ENCODE measurements around the gene B3GAT1.

B3GAT1 gene

GRCh38 chr11:134372536-134372935, 39.5 kb downstream of the B3GAT1 start:
- DNase-seq (ENCODE audit: low read depth in 2 of 2), result no peak

DNA sequence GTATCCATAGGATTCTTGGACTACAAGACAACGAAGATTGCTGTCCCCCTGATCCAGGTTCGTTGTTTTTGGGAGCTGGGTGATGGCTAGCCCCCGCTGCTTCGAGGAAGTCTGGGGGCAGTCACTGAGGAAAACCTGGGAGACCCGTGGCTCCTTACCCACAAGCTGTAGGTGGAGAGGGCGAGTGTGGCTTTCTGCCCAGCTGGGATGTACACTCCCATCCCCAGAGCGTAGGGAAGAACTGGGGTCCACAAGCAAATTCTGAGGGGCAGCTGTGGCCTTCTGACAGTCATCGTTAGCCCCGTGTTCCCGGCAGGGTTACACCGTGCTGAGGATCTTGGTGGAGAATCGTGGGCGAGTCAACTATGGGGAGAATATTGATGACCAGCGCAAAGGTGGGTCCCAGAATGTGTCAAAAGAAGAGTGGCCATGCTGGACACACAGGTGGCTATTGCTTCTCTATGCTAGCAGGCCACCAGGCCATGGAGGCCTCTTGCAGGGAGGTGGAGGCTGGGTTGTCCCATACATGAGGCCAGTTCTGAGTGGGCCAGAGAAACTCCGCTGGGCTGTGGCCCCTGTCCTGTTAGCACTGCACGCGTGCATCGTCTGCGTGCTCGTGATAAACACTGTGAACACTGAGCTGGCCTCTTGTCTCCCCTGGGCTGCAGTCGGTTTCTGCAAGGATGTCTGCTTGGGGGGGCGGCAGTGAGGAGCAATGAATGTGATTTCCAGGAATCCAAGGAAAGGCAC, 40.4 kb downstream of the B3GAT1 start:
- no peak for DNase-seq (ENCODE audit: low read depth in 2 of 2)

- no peak for DNase-seq (ENCODE audit: low read depth in 2 of 2)
Measured at GRCh38 chr11:134370526-134371435, 41.3 kb downstream of the B3GAT1 start.

DNA sequence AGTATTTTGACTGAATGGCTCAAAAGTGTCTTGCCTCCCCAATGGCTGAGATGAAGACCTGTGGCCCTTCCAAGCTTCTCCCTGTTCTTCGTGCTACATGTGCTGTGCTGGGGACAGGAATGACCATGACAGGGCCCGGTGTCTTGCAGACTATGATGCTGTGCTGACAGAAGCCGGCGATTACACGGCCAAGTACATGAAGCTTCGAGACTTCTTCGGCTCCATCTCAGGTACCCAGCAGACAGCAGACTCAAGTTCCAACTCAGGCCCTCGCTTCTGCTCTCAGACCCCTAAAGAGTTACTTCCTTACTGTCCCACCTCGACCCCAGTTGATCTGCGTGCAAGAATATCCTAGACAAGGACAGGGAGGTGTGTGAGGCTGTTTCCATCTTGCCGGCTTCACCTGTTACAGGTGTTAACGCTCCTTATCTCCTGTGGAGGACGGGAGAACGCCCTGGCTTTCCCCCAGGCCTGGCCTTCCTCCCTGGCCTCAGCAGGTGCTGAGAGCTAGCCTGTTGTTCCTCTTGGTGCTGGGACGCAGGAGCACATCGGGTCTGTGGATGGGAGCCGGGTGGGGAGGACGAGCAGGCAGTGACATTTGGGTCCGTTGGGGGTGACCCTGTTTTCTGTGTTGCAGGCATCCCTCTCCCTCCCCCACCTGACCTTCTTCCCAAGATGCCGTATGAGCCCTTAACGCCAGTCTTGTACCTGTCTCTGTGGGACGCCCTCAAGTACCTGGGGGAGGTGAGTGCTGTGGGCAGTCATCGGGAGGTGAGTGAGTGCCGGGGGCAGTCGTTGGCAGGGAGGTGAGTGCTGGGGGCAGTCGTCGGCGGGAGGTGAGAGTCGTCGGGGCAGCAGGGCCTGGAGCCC, 42.2 kb downstream of the B3GAT1 start:
- DNase-seq (ENCODE audit: low read depth in 2 of 2), result no peak

- DNase-seq (ENCODE audit: low read depth in 2 of 2), result no peak
Measured at GRCh38 chr11:134367781-134368180, 44.3 kb downstream of the B3GAT1 start.

- DNase-seq (ENCODE audit: low read depth in 2 of 2), result no peak
Measured at GRCh38 chr11:134366254-134366653, 45.8 kb downstream of the B3GAT1 start.

- DNase-seq (ENCODE audit: low read depth in 2 of 2), result no peak
Measured at GRCh38 chr11:134365011-134365925, 46.8 kb downstream of the B3GAT1 start.

DNA sequence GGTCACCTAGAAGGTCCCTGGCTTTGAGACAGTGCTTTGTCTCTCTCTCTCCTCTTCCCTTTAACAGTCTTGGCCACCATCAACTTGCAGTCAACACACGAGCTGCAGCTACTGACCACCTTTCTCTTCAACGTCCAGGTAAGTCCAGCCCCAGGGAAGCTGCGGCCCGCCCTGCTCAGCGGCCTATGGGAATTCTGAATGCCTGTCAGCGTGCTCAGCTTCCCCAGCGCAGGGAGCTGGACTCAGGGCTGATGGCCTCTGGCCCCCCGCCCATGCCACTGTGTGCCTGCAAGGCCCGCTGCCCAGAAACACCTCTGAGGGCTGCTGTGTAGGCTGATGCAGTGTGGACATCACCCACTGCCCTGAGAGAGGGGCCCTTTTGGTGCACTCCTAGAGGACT, 47.8 kb downstream of the B3GAT1 start:
- DNase-seq (ENCODE audit: low read depth in 2 of 2), result no peak

- DNase-seq (ENCODE audit: low read depth in 2 of 2), result no peak
Measured at GRCh38 chr11:134363592-134363991, 48.5 kb downstream of the B3GAT1 start.

DNA sequence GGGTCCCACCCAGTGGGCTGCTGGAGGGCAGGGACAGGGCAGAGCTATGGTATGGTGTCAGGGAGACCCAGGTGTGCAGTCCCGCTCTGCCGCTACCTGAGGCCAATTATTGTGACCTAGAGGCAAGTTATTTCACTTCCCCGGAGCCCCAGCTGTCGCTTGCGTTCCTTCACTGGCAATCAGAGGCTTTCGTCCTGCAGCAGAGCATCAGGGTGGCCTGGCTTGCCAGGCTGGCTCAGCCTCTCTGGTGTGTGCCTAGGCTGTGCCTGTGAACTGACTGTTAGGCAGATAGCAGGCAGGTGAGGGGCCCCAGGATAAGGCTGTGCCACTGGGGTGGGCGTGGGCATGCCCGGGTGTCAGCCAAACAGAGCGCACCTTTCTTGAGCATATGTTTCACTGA, 48.9 kb downstream of the B3GAT1 start:
- DNase-seq (ENCODE audit: low read depth in 2 of 2), result no peak

DNA sequence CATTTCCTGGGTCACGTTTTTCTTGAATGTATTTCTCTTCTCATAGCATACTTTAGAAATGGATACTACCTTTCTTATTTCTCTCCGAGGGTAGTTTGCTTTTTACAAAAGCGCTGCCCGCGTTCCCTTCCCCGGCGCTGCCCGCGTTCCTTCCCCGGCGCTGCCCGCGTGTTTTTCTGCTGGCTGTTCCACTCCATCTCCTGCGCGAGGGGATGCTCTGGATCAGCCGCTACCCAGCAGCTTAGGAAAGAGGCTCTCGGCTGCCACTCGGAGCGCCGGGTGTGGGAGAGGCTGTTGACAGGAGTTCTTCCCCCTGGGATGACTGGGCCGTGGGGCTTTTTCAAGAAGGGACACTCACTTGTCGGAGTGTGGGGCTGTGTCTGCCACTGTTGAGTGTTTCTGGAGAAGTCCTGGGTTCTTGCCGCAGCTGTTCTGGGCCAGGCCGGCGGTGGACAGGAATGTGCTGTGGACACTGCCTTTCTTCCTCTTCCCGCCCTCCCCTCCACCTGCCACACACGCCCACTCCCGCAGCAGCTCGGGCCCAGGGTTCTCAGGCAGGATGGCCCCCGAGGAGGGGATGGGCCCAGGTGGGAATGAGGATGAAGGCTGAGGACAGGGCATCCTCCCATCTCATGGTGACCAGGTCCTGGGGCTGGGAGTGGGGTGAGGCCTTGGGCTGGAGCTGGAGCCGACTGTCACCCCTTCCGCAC, 49.7 kb downstream of the B3GAT1 start:
- DNase-seq (ENCODE audit: low read depth in 2 of 2), result no peak

GRCh38 chr11:134361661-134362060, 50.4 kb downstream of the B3GAT1 start:
- DNase-seq (ENCODE audit: low read depth in 2 of 2), result no peak

- DNase-seq (ENCODE audit: low read depth in 2 of 2), result peak; percentile 69 to 73
Measured at GRCh38 chr11:134360050-134360835, 51.8 kb downstream of the B3GAT1 start.

DNA sequence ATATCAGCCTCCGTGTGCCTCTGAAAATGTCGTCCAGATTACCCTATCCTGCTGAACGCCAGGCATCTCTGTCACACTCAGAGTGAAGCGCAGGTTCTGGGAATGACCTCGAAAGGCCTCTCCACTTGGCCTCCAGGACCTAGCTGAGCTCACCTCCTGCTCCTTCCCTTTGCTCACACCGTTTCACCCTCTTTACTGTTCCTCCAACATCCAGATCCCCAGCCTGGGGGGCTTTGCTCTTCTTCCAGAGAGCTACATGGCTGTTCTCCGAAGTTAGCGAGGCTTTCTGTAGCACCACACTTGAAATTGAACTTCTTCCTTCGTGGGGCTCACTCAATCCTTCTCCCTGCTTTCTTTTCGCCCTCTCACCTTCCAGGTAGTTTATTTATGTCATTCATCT, 52.4 kb downstream of the B3GAT1 start:
- no peak for DNase-seq (ENCODE audit: low read depth in 2 of 2)

DNA sequence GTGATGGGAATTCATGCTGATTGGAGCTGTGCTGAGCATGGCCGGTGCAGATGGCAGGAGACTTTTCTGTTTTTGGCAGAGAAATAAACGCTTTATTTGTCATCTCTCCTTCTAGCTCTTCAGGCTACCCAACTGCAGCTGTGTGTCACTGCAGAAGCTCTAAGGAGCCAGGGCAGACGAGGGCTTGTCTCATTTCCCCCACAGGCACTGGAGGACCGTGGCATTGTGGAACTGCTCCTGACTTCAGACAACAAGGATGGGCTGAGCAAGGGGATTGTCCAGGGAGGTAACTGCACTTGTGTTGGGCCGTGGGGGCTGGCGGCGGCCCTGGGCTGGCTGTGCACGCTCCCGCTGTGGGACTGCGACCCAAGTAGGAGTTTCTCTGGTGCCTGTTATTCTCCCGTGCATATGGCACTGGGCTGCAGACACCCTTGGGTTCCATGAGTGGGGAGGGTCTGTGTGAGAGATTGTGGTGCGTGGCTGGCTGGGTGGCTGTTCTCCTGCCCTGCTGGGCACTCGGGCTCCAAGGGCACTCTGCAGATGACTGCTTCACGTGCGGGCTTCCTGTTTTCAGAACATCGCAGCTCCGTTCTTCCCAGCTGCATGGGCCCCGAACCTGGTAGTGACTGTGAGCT, 53.1 kb downstream of the B3GAT1 start:
- no peak for DNase-seq (ENCODE audit: low read depth in 2 of 2)

DNA sequence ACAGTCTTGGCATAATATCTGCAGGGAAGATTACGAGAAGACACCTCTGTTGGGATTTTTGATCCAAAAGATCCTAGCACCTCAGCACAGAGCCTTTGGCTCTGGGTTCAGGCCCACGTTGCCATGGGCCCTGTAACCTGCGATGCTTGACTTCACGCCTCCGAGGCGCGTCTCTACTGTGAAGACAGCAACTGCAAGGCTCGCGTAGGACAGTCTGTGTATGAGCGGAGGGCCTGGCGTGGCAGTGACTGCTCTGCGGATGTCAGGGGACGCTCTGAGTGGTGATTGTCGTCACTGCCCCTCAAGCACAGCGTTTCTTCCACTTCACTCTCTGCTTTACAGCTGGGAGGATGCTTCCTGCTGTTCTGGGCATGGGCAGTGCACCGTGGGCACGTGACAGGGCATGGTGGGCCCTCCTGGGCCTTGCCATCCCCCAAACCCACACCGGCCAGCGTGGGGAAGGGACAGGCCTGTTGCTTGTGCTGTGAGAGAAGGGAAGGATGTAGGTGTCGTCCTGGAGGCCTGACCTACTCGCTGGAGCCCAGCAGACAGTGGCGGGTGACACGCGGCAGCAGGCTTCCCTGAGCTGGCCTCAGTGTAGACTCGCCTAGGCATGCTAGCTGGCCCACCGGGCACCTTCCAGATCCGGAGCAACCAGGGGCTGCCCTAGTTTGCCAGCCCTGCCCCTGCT, 53.7 kb downstream of the B3GAT1 start:
- DNase-seq (ENCODE audit: low read depth in 2 of 2), result no peak

DNA sequence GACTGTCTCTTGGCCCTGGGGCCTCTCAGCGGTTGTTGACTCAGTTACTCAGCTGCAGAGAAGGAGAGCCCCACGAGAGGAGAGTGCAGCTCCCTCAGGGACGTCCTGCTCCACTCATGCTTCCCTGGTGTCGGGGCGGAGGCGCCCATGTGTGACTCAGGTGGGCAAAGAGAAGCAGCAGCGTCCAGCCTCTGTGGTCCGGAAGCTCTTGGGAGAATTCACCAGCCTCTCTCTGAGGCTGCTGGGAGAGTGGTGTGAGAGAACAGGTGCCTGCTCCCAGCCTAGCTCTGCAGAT, 54.5 kb downstream of the B3GAT1 start:
- DNase-seq (ENCODE audit: low read depth in 2 of 2), result no peak

- no peak for DNase-seq (ENCODE audit: low read depth in 2 of 2)
Measured at GRCh38 chr11:134356656-134357544, 55.1 kb downstream of the B3GAT1 start.

All from stimulated activated CD4-positive, alpha-beta T cell treated with anti-CD3 and anti-CD28 coated beads, Interleukin-4, amount 100 ng/mL, for 48 hours (primary cell).